ENCODE results near the gene PDCD6IP. TPM values are rescaled to one million over a fixed set of nuclear protein-coding genes. Genes with fewer than 3 reads are reported as not detected.

PDCD6IP gene
- polyA plus RNA-seq, 3 donors, result 88.8 to 100 (median 90.2) TPM

- H3K9me3 Mint-ChIP-seq, result peaks cover 0 to 18% (median 2%) of the 10 kb centered on the region in 7 donors
- H3K79me2 ChIP-seq (ENCODE audit: insufficient read depth, low read length), result no peaks in the 10 kb centered on the region
- 91% methylated on average over 3 of the region's 6 CpGs for WGBS (ENCODE audit: insufficient coverage)
- no peaks in the 10 kb centered on the region for H3K9me3 ChIP-seq (replicated peaks in 1 of 2; ENCODE audit: control insufficient read depth in 1 of 2, insufficient read depth in 1 of 2, low read length in 2 of 2)
- H3K4me1 Mint-ChIP-seq, result no peaks in the 10 kb centered on the region
- no peaks in the 10 kb centered on the region for H3K27me3 Mint-ChIP-seq (ENCODE audit: low read depth in 3 of 3)
- no peaks in the 10 kb centered on the region for H3K36me3 Mint-ChIP-seq
- H2AFZ ChIP-seq (ENCODE audit: insufficient read depth, low read depth, low read length, poor library complexity, severe bottlenecking), result no peak overlapping the region
- H3K27me3 ChIP-seq (ENCODE audit: control insufficient read depth in 2 of 2, insufficient read depth in 2 of 2, low read length in 2 of 2), result no peaks in the 10 kb centered on the region
- no peak overlapping the region for H3K9ac ChIP-seq (ENCODE audit: insufficient read depth, low read length, poor library complexity, severe bottlenecking)
- no peaks in the 10 kb centered on the region for H3K4me1 ChIP-seq (ENCODE audit: control insufficient read depth in 1 of 2, insufficient read depth in 2 of 2, low read length in 2 of 2)
- H3K27ac ChIP-seq (ENCODE audit: low read depth in 1 of 2, low read length in 2 of 2), result no peak overlapping the region
- no peak for TF ChIP-seq CTCF (IDR thresholded peaks at IDR 0.05)
- H3K4me3 ChIP-seq (replicated peaks in 1 of 3; ENCODE audit: low read depth in 2 of 3, low read length in 3 of 3), result no peak overlapping the region
- DNase-seq, result no peak
- peak overlapping the region in 2 of 7 donors; percentile 16 to 17 for H3K27ac Mint-ChIP-seq
- intact Hi-C loops (cut with micrococcal nuclease), result no loop called here
- H3K36me3 ChIP-seq (replicated peaks in 1 of 2; ENCODE audit: control insufficient read depth in 1 of 2, insufficient read depth in 2 of 2, low read length in 2 of 2), result no peaks in the 10 kb centered on the region
- H3K4me3 Mint-ChIP-seq, result no peak overlapping the region
- no peaks in the 10 kb centered on the region for H4K20me1 ChIP-seq (ENCODE audit: insufficient read depth, low read length)
- no peak overlapping the region for H3K4me2 ChIP-seq (replicated peaks; ENCODE audit: extremely low read depth, low read length, poor library complexity, severe bottlenecking)
These were observed 103.6 kb downstream of the PDCD6IP start for GRCh38 chr3:33901862-33902563.

GRCh38 chr3:33904730-33905129, 106.3 kb downstream of the PDCD6IP start:
- Histone ChIP-seq H3K4me3 (replicated peaks in 1 of 3; ENCODE audit: low read depth in 2 of 3, low read length in 3 of 3) (no peak overlapping the region), H3K79me2 (ENCODE audit: insufficient read depth, low read length) (no peaks in the 10 kb centered on the region), H2AFZ (ENCODE audit: insufficient read depth, low read depth, low read length, poor library complexity, severe bottlenecking) (no peak overlapping the region), H3K9ac (ENCODE audit: insufficient read depth, low read length, poor library complexity, severe bottlenecking) (no peak overlapping the region), H3K27ac (ENCODE audit: low read depth in 1 of 2, low read length in 2 of 2) (no peak overlapping the region), H3K4me2 (replicated peaks; ENCODE audit: extremely low read depth, low read length, poor library complexity, severe bottlenecking) (no peak overlapping the region), H3K36me3 (replicated peaks in 1 of 2; ENCODE audit: control insufficient read depth in 1 of 2, insufficient read depth in 2 of 2, low read length in 2 of 2) (no peaks in the 10 kb centered on the region), H3K9me3 (replicated peaks in 1 of 2; ENCODE audit: control insufficient read depth in 1 of 2, insufficient read depth in 1 of 2, low read length in 2 of 2) (no peaks in the 10 kb centered on the region), H4K20me1 (ENCODE audit: insufficient read depth, low read length) (no peaks in the 10 kb centered on the region), H3K4me1 (ENCODE audit: control insufficient read depth in 1 of 2, insufficient read depth in 2 of 2, low read length in 2 of 2) (no peaks in the 10 kb centered on the region), H3K27me3 (ENCODE audit: control insufficient read depth in 2 of 2, insufficient read depth in 2 of 2, low read length in 2 of 2) (no peaks in the 10 kb centered on the region)
- no peak overlapping the region for H3K27ac Mint-ChIP-seq
- intact Hi-C loops (cut with micrococcal nuclease), result no loop called here
- WGBS (ENCODE audit: insufficient coverage), result 94% methylated on average over 2 of the region's 3 CpGs
- no peak overlapping the region for H3K4me3 Mint-ChIP-seq
- no peak for TF ChIP-seq CTCF (IDR thresholded peaks at IDR 0.05)
- no peaks in the 10 kb centered on the region for H3K4me1 Mint-ChIP-seq
- DNase-seq, result no peak
- peaks cover 0 to 9% (median 2%) of the 10 kb centered on the region in 7 donors for H3K9me3 Mint-ChIP-seq
- H3K36me3 Mint-ChIP-seq, result no peaks in the 10 kb centered on the region
- no peaks in the 10 kb centered on the region for H3K27me3 Mint-ChIP-seq (ENCODE audit: low read depth in 3 of 3)

Measured in CD14-positive monocyte (primary cell).